ENCODE results near the gene PDE6H. TPM values are rescaled to one million over a fixed set of nuclear protein-coding genes. Genes with fewer than 3 reads are reported as not detected.

Gene PDE6H
- total and polyA plus RNA-seq, 9 donors: not detected

- H3K4me3 ChIP-seq (ENCODE audit: low read length): no peak overlapping the region
- no peaks in the 10 kb centered on the region for H3K4me1 ChIP-seq (ENCODE audit: control insufficient read depth, insufficient read depth, low read length)
- H3K27ac ChIP-seq (ENCODE audit: low read length): peak overlapping the region; percentile 17
- no peak for DNase-seq
- H3K27me3 ChIP-seq (ENCODE audit: control insufficient read depth, insufficient read depth, low read length): no peaks in the 10 kb centered on the region
- H3K36me3 ChIP-seq (ENCODE audit: control insufficient read depth, insufficient read depth, low read length): no peaks in the 10 kb centered on the region
- WGBS (ENCODE audit: insufficient coverage): 74% methylated on average over 5 of the region's 11 CpGs
- H3K9me3 ChIP-seq (replicated peaks; ENCODE audit: control insufficient read depth, low read depth, low read length): no peaks in the 10 kb centered on the region
These were observed 14.3 kb upstream of the PDE6H start for GRCh38 chr12:14958361-14959125.

GRCh38 chr12:14959126-14959440, 13.8 kb upstream of the PDE6H start:
- Histone ChIP-seq H3K4me3 (ENCODE audit: low read length) (no peak overlapping the region), H3K27ac (ENCODE audit: low read length) (peak overlapping the region; percentile 17), H3K36me3 (ENCODE audit: control insufficient read depth, insufficient read depth, low read length) (no peaks in the 10 kb centered on the region), H3K27me3 (ENCODE audit: control insufficient read depth, insufficient read depth, low read length) (no peaks in the 10 kb centered on the region), H3K9me3 (replicated peaks; ENCODE audit: control insufficient read depth, low read depth, low read length) (no peaks in the 10 kb centered on the region), H3K4me1 (ENCODE audit: control insufficient read depth, insufficient read depth, low read length) (no peaks in the 10 kb centered on the region)
- WGBS (ENCODE audit: insufficient coverage): 88% methylated on average over 10 of the region's 10 CpGs
- no peak for DNase-seq

- H3K27ac ChIP-seq (ENCODE audit: low read length): peak overlapping the region; percentile 50
- H3K4me1 ChIP-seq (ENCODE audit: control insufficient read depth, insufficient read depth, low read length): no peaks in the 10 kb centered on the region
- no peaks in the 10 kb centered on the region for H3K27me3 ChIP-seq (ENCODE audit: control insufficient read depth, insufficient read depth, low read length)
- no peaks in the 10 kb centered on the region for H3K36me3 ChIP-seq (ENCODE audit: control insufficient read depth, insufficient read depth, low read length)
- H3K9me3 ChIP-seq (replicated peaks; ENCODE audit: control insufficient read depth, low read depth, low read length): no peaks in the 10 kb centered on the region
- DNase-seq: no peak
- WGBS (ENCODE audit: insufficient coverage): no CpG with 5 or more reads among the region's 3 CpGs
- H3K4me3 ChIP-seq (ENCODE audit: low read length): no peak overlapping the region
These were observed 13.4 kb upstream of the PDE6H start for GRCh38 chr12:14959463-14959862.

- peak overlapping the region; percentile 50 for H3K27ac ChIP-seq (ENCODE audit: low read length)
- no peaks in the 10 kb centered on the region for H3K9me3 ChIP-seq (replicated peaks; ENCODE audit: control insufficient read depth, low read depth, low read length)
- WGBS (ENCODE audit: insufficient coverage): 82% methylated on average over 1 of the region's 4 CpGs
These were observed 12.8 kb upstream of the PDE6H start for GRCh38 chr12:14959916-14960496.

GRCh38 chr12:14960548-14961465, 12.0 kb upstream of the PDE6H start:
- H3K4me1 ChIP-seq (ENCODE audit: control insufficient read depth, insufficient read depth, low read length): no peaks in the 10 kb centered on the region
- peak overlapping the region; percentile 46 for H3K4me3 ChIP-seq (ENCODE audit: low read length)
- 65% methylated on average over 10 of the region's 13 CpGs for WGBS (ENCODE audit: insufficient coverage)
- no peaks in the 10 kb centered on the region for H3K9me3 ChIP-seq (replicated peaks; ENCODE audit: control insufficient read depth, low read depth, low read length)
- H3K27ac ChIP-seq (ENCODE audit: low read length): peak overlapping the region; percentile 73
- no peak for DNase-seq
- no peaks in the 10 kb centered on the region for H3K27me3 ChIP-seq (ENCODE audit: control insufficient read depth, insufficient read depth, low read length)
- H3K36me3 ChIP-seq (ENCODE audit: control insufficient read depth, insufficient read depth, low read length): no peaks in the 10 kb centered on the region

More at GRCh38 chr12:14959916-14960496, 12.8 kb upstream of the PDE6H start:
- no peaks in the 10 kb centered on the region for H3K27me3 ChIP-seq (ENCODE audit: control insufficient read depth, insufficient read depth, low read length)
- no peak for DNase-seq
- H3K36me3 ChIP-seq (ENCODE audit: control insufficient read depth, insufficient read depth, low read length): no peaks in the 10 kb centered on the region
- H3K4me3 ChIP-seq (ENCODE audit: low read length): peak overlapping the region; percentile 9
- no peaks in the 10 kb centered on the region for H3K4me1 ChIP-seq (ENCODE audit: control insufficient read depth, insufficient read depth, low read length)

GRCh38 chr12:14961466-14962152, 11.2 kb upstream of the PDE6H start, which contains the start of gene ARHGDIB:
TSS of gene ARHGDIB (minus strand) at chr12:14961601. CDS start at chr12:14950712, 10,889 bp downstream.
- DNase-seq: peak; percentile 56
- Histone ChIP-seq H3K27me3 (ENCODE audit: control insufficient read depth, insufficient read depth, low read length) (no peaks in the 10 kb centered on the region), H3K27ac (ENCODE audit: low read length) (peak within 1 kb of the TSS; percentile 73), H3K4me3 (ENCODE audit: low read length) (peak within 1 kb of the TSS; percentile 46), H3K9me3 (replicated peaks; ENCODE audit: control insufficient read depth, low read depth, low read length) (no peaks in the 10 kb centered on the region), H3K4me1 (ENCODE audit: control insufficient read depth, insufficient read depth, low read length) (no peaks in the 10 kb centered on the region), H3K36me3 (ENCODE audit: control insufficient read depth, insufficient read depth, low read length) (no peaks in the 10 kb centered on the region)
- 61% methylated on average over 9 of the region's 14 CpGs for WGBS (ENCODE audit: insufficient coverage)

GRCh38 chr12:14962153-14962539, 10.7 kb upstream of the PDE6H start:
- Histone ChIP-seq H3K4me3 (ENCODE audit: low read length) (no peak overlapping the region), H3K9me3 (replicated peaks; ENCODE audit: control insufficient read depth, low read depth, low read length) (no peaks in the 10 kb centered on the region), H3K27ac (ENCODE audit: low read length) (no peak overlapping the region), H3K4me1 (ENCODE audit: control insufficient read depth, insufficient read depth, low read length) (no peaks in the 10 kb centered on the region), H3K27me3 (ENCODE audit: control insufficient read depth, insufficient read depth, low read length) (no peaks in the 10 kb centered on the region), H3K36me3 (ENCODE audit: control insufficient read depth, insufficient read depth, low read length) (no peaks in the 10 kb centered on the region)
- no CpG with 5 or more reads among the region's 3 CpGs for WGBS (ENCODE audit: insufficient coverage)
- DNase-seq: no peak

- H3K27me3 ChIP-seq (ENCODE audit: control insufficient read depth, insufficient read depth, low read length): no peaks in the 10 kb centered on the region
- H3K27ac ChIP-seq (ENCODE audit: low read length): no peak overlapping the region
- H3K4me1 ChIP-seq (ENCODE audit: control insufficient read depth, insufficient read depth, low read length): no peaks in the 10 kb centered on the region
- no peak for DNase-seq
- no peaks in the 10 kb centered on the region for H3K9me3 ChIP-seq (replicated peaks; ENCODE audit: control insufficient read depth, low read depth, low read length)
- H3K36me3 ChIP-seq (ENCODE audit: control insufficient read depth, insufficient read depth, low read length): no peaks in the 10 kb centered on the region
- no peak overlapping the region for H3K4me3 ChIP-seq (ENCODE audit: low read length)
- WGBS (ENCODE audit: insufficient coverage): no CpG with 5 or more reads among the region's 3 CpGs
These were observed 10.0 kb upstream of the PDE6H start for GRCh38 chr12:14962797-14963196.

- no peaks in the 10 kb centered on the region for H3K27me3 ChIP-seq (ENCODE audit: control insufficient read depth, insufficient read depth, low read length)
- no peaks in the 10 kb centered on the region for H3K9me3 ChIP-seq (replicated peaks; ENCODE audit: control insufficient read depth, low read depth, low read length)
- no peak overlapping the region for H3K4me3 ChIP-seq (ENCODE audit: low read length)
- DNase-seq: no peak
- WGBS (ENCODE audit: insufficient coverage): 91% methylated on average over 7 of the region's 7 CpGs
- H3K27ac ChIP-seq (ENCODE audit: low read length): no peak overlapping the region
- H3K36me3 ChIP-seq (ENCODE audit: control insufficient read depth, insufficient read depth, low read length): no peaks in the 10 kb centered on the region
- H3K4me1 ChIP-seq (ENCODE audit: control insufficient read depth, insufficient read depth, low read length): no peaks in the 10 kb centered on the region
These were observed 9.3 kb upstream of the PDE6H start for GRCh38 chr12:14963520-14963919.

Data from muscle of leg (tissue), 11 donors.